ENCODE data around the gene MED23.

Gene MED23

DNA sequence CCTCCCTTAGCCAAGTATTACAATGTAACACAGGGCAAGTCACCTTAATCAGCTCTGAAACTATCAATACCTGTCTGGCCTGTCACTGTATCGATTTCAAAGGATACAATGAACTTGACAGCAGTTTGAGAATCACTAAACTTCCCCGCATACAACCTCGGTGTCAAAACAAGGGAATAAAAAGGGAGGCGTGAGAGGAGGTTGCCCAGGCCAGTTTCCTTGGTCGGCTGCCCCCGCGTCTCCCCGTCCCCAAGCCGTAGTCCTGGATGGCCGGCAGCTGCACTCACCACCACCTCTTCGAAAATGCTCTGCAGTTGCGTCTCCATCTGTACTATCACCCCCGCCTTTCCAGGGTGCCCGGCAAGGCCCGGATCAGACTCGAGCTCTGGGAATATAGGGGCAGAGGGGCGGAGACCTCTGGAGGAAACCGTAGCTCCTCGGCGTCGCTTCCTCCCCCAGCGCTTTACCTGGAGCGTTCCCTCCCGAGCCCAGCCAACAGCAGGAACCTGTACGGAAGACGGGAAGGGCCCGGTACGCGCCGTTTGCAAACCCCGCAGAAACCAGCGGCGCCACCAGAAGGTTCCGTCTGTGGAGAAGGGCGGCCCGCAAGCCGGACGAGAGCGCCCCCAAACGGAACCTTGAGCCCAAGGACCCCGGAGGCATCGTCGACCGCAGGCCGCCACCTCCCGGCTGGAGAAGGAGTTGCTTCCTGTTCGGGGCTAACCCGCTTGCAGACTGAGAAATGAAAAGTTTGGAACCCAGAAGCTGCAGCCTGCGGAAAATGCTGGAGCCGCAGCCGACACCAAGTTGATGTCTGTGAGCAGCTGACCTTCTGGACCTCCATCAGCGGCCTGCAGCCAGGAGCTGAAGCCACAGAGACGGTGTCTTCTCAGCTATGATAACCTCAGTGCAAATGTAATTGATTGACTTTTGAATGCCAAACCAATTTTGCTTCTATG lies at the start of gene MED23:
Gene MED23, minus strand, starts transcription at position 519 of the 959 bp plus-strand sequence. Its CDS starts 193 bp downstream, at position 326.
- DNase-seq (ENCODE audit: low spot score) = peak; percentile 87
- TF ChIP-seq, protein P1, sequence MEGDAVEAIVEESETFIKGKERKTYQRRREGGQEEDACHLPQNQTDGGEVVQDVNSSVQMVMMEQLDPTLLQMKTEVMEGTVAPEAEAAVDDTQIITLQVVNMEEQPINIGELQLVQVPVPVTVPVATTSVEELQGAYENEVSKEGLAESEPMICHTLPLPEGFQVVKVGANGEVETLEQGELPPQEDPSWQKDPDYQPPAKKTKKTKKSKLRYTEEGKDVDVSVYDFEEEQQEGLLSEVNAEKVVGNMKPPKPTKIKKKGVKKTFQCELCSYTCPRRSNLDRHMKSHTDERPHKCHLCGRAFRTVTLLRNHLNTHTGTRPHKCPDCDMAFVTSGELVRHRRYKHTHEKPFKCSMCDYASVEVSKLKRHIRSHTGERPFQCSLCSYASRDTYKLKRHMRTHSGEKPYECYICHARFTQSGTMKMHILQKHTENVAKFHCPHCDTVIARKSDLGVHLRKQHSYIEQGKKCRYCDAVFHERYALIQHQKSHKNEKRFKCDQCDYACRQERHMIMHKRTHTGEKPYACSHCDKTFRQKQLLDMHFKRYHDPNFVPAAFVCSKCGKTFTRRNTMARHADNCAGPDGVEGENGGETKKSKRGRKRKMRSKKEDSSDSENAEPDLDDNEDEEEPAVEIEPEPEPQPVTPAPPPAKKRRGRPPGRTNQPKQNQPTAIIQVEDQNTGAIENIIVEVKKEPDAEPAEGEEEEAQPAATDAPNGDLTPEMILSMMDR (IDR thresholded peaks at IDR 0.05; ENCODE audit: extremely low read depth, missing control alignments) = peak; percentile 99

DNA sequence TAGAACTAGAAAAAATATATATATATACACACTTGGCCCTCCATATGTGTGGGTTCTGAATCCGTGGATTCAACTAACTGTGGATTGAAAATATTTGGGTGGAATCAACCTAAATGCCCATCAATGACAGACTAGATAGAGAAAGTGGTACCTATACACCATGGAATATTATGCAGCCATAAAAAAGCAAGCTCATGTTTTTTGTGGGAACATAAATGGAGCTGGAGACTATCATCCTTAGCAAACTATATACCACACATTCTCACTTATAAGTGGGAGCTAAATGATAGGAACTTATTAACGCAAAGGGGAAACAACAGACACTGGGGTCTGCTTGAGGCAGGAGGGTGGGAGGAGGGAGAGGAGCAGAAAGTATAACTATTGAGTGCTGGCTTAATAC lies 45.1 kb upstream of the MED23 start:
- TF ChIP-seq, protein P1 (IDR thresholded peaks at IDR 0.05; ENCODE audit: extremely low read depth, missing control alignments) = no peak
- DNase-seq (ENCODE audit: low spot score) = no peak

DNA sequence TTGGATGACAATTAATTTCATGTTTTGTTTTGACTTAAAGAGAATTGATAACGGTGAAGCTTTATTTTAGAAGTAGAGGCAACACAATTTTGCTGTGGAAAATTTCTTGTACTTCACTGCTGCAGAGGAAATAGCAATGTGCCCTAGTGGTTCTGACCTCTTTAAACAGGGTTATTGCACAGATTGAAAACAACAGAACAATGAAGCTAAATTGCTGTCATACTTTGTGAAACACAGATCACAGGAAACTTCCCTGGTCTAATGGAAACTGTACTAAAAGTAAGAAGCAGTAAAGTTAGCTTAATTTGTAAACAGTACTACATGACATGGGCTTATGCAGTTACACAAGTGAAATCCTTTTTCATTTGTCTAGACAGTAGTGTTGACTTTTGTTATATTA lies 41.8 kb upstream of the MED23 start:
- DNase-seq (ENCODE audit: low spot score) = no peak
- TF ChIP-seq, protein P1 (IDR thresholded peaks at IDR 0.05; ENCODE audit: extremely low read depth, missing control alignments) = no peak

GRCh38 chr6:131663578-131664165 lies 35.6 kb upstream of the MED23 start:
- no peak for DNase-seq (ENCODE audit: low spot score)
- TF ChIP-seq, protein P1 (IDR thresholded peaks at IDR 0.05; ENCODE audit: extremely low read depth, missing control alignments) = no peak

- DNase-seq (ENCODE audit: low spot score) = no peak
- TF ChIP-seq, protein P1 (IDR thresholded peaks at IDR 0.05; ENCODE audit: extremely low read depth, missing control alignments) = no peak
Observed at GRCh38 chr6:131660195-131660594, 32.2 kb upstream of the MED23 start.

DNA sequence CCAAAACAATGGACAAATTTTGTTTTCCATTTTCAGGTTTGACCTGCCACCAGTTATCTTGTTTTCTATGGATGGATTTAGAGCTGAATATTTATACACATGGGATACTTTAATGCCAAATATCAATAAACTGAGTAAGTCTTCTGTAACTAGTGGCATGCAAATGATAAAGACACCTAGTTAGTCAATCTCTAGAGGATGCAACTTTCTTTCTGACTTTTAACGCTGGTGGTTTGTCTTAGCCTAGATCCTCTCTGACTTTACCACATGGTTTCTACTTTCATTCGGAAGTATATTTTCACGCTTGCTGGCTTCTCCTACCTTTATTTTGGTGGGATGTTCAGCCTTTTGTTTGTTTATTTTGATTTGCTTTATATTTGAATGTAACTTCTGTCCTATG lies 30.2 kb upstream of the MED23 start:
- TF ChIP-seq, protein P1 (IDR thresholded peaks at IDR 0.05; ENCODE audit: extremely low read depth, missing control alignments) = no peak

GRCh38 chr6:131657630-131658111 lies 29.6 kb upstream of the MED23 start:
- TF ChIP-seq, protein P1 (IDR thresholded peaks at IDR 0.05; ENCODE audit: extremely low read depth, missing control alignments) = no peak

More for the DNA sequence above, 30.2 kb upstream of the MED23 start:
- no peak for DNase-seq (ENCODE audit: low spot score)

More at GRCh38 chr6:131657630-131658111, 29.6 kb upstream of the MED23 start:
- no peak for DNase-seq (ENCODE audit: low spot score)
